Upper lobe of left lung (tissue), 6 donors: ENCODE data around the gene ZC3H7B. TPM values are rescaled to one million over a fixed set of nuclear protein-coding genes. Genes with fewer than 3 reads are reported as not detected.
A peak's percentile ranks its signal among the peaks of the same experiment; 100 is the strongest.

Source experiments
- ATAC-seq, 2 donors: fragments of 200-7000 bp; cut with Tn5 transposase; one replicate each; pipeline ENCODE4 v1.9.1; 2022; ENCODE audit warnings: mild to moderate bottlenecking in 2 of 2, moderate library complexity in 2 of 2; ENCODE audit not compliant: low FRiP score in 2 of 2
- DNase-seq, 2 donors: peaks; one replicate each; pipeline ENCODE4 v3.0.0-alpha.2; 2019 to 2020
- H3K27ac ChIP-seq, 4 donors: fragments of 200-600 bp; sonication (generic); one replicate each; pipeline ENCODE4 v1.5.1; 2016 to 2019
- H3K27me3 ChIP-seq, 4 donors: fragments of 200-600 bp; sonication (generic); one replicate each; pipeline ENCODE4 v1.5.1; 2017 to 2019
- H3K36me3 ChIP-seq, 4 donors: fragments of 200-600 bp; sonication (generic); one replicate each; pipeline ENCODE4 v1.5.1; 2016 to 2019
- H3K4me1 ChIP-seq, 4 donors: fragments of 200-600 bp; sonication (generic); one replicate each; pipeline ENCODE4 v1.5.1; 2018 to 2019
- H3K4me3 ChIP-seq, 4 donors: fragments of 200-600 bp; sonication (generic); one replicate each; pipeline ENCODE4 v1.5.1; 2017 to 2019; ENCODE audit warnings: mild to moderate bottlenecking in 2 of 4, moderate library complexity in 1 of 4
- H3K9me3 ChIP-seq, 4 donors: fragments of 200-600 bp; sonication (generic); one replicate each; pipeline ENCODE4 v1.5.1; 2018 to 2019
- EP300 ChIP-seq, 4 donors: sonication (generic); formaldehyde crosslinking; IDR thresholded peaks; one replicate each; pipeline ENCODE4 v1.5.1; 2017; ENCODE audit warnings: antibody characterized with exemption in 4 of 4, control low read depth in 2 of 4
- POLR2A ChIP-seq, 4 donors: fragments of 450-650 bp; IDR thresholded peaks; one replicate each; pipeline ENCODE4 v1.5.1; 2016 to 2017; ENCODE audit warnings: antibody characterized with exemption in 4 of 4, mild to moderate bottlenecking in 2 of 4
- POLR2AphosphoS5 ChIP-seq, 2 donors: sonication (generic); formaldehyde crosslinking; IDR thresholded peaks; one replicate each; pipeline ENCODE4 v1.5.1; 2017; ENCODE audit warnings: antibody characterized with exemption in 2 of 2
- WGBS, 2 donors: methylation state at CpG; one replicate each; pipeline ENCODE4 v1.1.5; 2017 to 2018; 5-methylcytosine and 5-hydroxymethylcytosine counted together
- total RNA-seq, 6 donors: library from RNA; depleted of rRNA in 4 of 6; stranded (reverse); fragments of >200 nt in 4 of 6; gene quantifications; one replicate each; pipeline versions ENCODE4 v1.1.0 to v1.2.1, GENCODE V29; 2016 to 2021
- TF ChIP-seq, protein P1 (sequence below), 6 experiments: fragments of 450-650 bp in 4 of 6; fragments of 200-600 bp in 2 of 6; sonication (generic) in 2 of 6; IDR thresholded peaks; one replicate each; pipeline ENCODE4 v1.5.1; 2016 to 2019; ENCODE audit warnings: antibody characterized with exemption in 6 of 6
- donor health status: DM: no; HTN: no; CAD: no; lungs with moderate emphysema.
- donor health status: DM: no; HTN: yes; CAD: no; lungs with severe emphysema.

Gene ZC3H7B
- total RNA-seq, 6 donors from 2014 or later, result 48.2 to 67.4 (median 56.9) TPM

DNA sequence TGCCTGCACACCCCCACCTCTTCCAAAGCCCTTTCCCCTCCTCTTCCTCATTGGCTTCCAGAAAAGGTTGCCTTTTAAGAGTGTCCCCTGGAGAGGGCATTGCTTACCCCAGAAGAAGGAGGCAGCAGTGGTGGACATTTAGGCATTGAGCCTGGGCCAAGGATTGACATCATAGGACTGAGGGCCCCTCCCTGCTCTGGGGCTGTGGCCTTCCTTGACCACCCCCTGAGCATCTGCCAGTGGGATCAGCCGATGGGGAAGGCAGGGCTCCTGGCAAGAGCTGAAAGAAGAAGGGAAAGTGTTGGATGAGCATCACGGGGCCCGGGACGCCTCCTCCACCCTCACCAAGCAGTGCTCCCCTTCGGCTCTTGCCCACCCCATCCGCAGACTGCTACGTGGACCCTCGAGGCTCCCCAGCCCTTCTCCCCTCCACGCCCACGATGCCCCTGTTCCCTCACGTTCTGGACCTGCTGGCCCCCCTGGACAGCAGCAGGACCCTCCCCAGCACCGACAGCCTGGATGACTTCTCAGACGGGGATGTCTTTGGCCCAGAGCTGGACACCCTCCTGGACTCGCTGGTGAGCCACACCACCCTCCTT lies 37.4 kb downstream of the ZC3H7B start:
- TF ChIP-seq POLR2AphosphoS5 (IDR thresholded peaks at IDR 0.05), result no peak
- no peak for TF ChIP-seq POLR2A (IDR thresholded peaks at IDR 0.05)
- TF ChIP-seq, protein P1, sequence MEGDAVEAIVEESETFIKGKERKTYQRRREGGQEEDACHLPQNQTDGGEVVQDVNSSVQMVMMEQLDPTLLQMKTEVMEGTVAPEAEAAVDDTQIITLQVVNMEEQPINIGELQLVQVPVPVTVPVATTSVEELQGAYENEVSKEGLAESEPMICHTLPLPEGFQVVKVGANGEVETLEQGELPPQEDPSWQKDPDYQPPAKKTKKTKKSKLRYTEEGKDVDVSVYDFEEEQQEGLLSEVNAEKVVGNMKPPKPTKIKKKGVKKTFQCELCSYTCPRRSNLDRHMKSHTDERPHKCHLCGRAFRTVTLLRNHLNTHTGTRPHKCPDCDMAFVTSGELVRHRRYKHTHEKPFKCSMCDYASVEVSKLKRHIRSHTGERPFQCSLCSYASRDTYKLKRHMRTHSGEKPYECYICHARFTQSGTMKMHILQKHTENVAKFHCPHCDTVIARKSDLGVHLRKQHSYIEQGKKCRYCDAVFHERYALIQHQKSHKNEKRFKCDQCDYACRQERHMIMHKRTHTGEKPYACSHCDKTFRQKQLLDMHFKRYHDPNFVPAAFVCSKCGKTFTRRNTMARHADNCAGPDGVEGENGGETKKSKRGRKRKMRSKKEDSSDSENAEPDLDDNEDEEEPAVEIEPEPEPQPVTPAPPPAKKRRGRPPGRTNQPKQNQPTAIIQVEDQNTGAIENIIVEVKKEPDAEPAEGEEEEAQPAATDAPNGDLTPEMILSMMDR (IDR thresholded peaks at IDR 0.05), result no peak
- no peak for TF ChIP-seq EP300 (IDR thresholded peaks at IDR 0.05)
- peaks cover 14 to 91% (median 74%) of the 10 kb centered on the region in 4 donors for H3K36me3 ChIP-seq

DNA sequence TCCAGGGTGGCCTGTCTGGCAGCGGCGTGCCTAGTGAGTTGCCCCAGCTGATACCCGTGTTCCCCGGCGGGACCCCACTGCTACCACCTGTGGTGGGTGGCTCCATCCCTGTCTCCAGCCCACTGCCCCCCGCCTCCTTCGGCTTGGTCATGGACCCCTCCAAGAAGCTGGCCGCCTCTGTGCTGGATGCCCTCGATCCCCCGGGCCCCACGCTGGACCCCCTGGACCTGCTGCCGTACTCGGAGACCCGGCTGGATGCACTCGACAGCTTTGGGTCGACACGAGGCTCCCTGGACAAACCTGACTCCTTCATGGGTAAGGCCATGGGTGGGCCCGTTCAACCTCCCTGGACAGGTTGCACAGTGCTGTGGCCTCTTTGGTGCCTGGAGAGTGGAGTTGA lies 38.5 kb downstream of the ZC3H7B start:
- Histone ChIP-seq H3K9me3 (no peaks in the 10 kb centered on the region), H3K27me3 (no peaks in the 10 kb centered on the region), H3K4me3 (no peak overlapping the region), H3K27ac (no peak overlapping the region), H3K4me1 (no peaks in the 10 kb centered on the region), H3K36me3 (peaks cover 20 to 91% (median 74%) of the 10 kb centered on the region in 4 donors)
- 96% methylated on average over 14 to 18 of the region's 18 CpGs for WGBS, 2 donors
- TF ChIP-seq POLR2A (IDR thresholded peaks at IDR 0.05), result no peak
- no peak for TF ChIP-seq POLR2AphosphoS5 (IDR thresholded peaks at IDR 0.05)
- TF ChIP-seq, protein P1 (IDR thresholded peaks at IDR 0.05), result no peak
- no peak for TF ChIP-seq EP300 (IDR thresholded peaks at IDR 0.05)
- peak in 1 of 2 donors; percentile 74 for DNase-seq
- ATAC-seq, result no peak

More for the DNA sequence above, 37.4 kb downstream of the ZC3H7B start:
- DNase-seq (peak in 1 of 2 donors; percentile 54), ATAC-seq (peak in 1 of 2 donors; percentile 63)
- Histone ChIP-seq H3K27ac (no peak overlapping the region), H3K4me1 (no peaks in the 10 kb centered on the region), H3K4me3 (no peak overlapping the region), H3K27me3 (no peaks in the 10 kb centered on the region), H3K9me3 (no peaks in the 10 kb centered on the region)
- 93 to 98% methylated on average over 12 to 14 of the region's 14 CpGs for WGBS, 2 donors

DNA sequence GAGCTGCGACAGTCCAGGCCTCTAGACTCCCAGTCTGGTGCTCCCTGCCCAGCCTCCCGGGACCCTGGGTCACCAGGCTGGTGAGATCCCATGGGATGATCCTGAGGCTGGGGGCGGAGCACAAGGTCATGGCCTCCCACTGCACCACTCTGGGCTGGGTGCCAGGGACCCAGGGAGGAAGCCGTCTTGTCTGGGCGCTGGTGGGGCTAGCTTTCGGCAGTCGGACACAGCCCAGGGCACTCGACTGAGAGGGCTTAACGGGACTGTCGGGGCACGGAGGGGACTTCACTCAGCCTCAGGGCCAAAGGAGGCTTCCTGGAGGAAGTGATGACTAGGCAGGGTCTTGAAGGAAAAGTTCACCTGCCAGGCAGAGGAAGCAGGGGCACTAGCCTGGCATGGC lies 39.0 kb downstream of the ZC3H7B start:
- Histone ChIP-seq H3K4me1 (no peaks in the 10 kb centered on the region), H3K36me3 (peaks cover 20 to 91% (median 75%) of the 10 kb centered on the region in 4 donors), H3K27me3 (no peaks in the 10 kb centered on the region), H3K27ac (no peak overlapping the region), H3K4me3 (no peak overlapping the region), H3K9me3 (no peaks in the 10 kb centered on the region)
- no peak for TF ChIP-seq POLR2AphosphoS5 (IDR thresholded peaks at IDR 0.05)
- TF ChIP-seq, protein P1 (IDR thresholded peaks at IDR 0.05), result no peak
- TF ChIP-seq EP300 (IDR thresholded peaks at IDR 0.05), result no peak
- TF ChIP-seq POLR2A (IDR thresholded peaks at IDR 0.05), result no peak
- ATAC-seq (no peak), DNase-seq (peak in 1 of 2 donors; percentile 42)
- WGBS, 2 donors, result 81 to 94% methylated on average over 3 to 5 of the region's 11 CpGs

DNA sequence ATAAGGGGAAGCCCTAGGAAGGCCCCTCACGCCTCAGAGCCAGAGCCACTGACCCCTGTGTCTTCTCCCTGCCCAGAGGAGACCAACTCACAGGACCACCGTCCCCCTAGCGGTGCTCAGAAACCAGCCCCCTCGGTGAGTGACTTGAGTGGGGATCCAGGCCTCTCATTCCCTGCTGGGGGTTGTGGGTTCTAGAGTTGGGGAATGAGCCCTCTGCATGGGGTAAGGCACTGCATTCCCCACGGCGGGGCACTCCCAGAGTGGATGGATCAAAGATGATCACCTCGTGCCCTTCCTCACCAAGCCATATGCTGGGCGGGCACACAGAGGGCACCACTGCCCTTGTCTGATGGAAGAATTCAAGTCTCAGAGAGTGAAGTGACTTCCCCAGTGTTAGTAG lies 39.7 kb downstream of the ZC3H7B start:
- Histone ChIP-seq H3K36me3 (peaks cover 24 to 92% (median 77%) of the 10 kb centered on the region in 4 donors), H3K27me3 (no peaks in the 10 kb centered on the region), H3K4me3 (no peak overlapping the region), H3K9me3 (no peaks in the 10 kb centered on the region), H3K4me1 (no peaks in the 10 kb centered on the region), H3K27ac (no peak overlapping the region)
- ATAC-seq, result no peak
- TF ChIP-seq POLR2A (IDR thresholded peaks at IDR 0.05) (no peak), EP300 (IDR thresholded peaks at IDR 0.05) (no peak), POLR2AphosphoS5 (IDR thresholded peaks at IDR 0.05) (no peak)
- TF ChIP-seq, protein P1 (IDR thresholded peaks at IDR 0.05), result no peak
- 89 to 94% methylated on average over 5 to 8 of the region's 8 CpGs for WGBS, 2 donors
- no peak for DNase-seq

DNA sequence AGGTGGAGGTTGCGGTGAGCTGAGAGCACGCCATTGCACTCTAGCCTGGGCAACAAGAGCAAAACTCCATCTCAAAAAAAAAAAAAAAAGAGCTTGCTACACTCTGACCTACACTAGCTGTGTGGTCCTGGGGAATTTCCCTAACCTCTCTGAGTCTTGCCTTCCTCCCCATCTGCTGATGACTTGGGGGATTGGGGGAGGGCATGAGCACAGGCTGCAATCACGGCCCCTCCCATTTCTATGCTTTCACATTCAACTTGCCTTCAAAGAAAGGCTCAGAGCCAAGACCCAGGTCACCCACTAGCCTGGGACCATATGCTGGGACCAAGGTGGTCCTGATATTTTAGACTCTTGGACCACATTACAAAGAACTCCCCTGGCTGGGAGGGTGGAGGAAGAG lies 40.7 kb downstream of the ZC3H7B start:
- no peaks in the 10 kb centered on the region for H3K4me1 ChIP-seq
- H3K27ac ChIP-seq, result no peak overlapping the region
- 88 to 90% methylated on average over 3 of the region's 3 CpGs for WGBS, 2 donors
- ATAC-seq, result no peak
- H3K4me3 ChIP-seq, result no peak overlapping the region
- no peak for DNase-seq
- no peaks in the 10 kb centered on the region for H3K27me3 ChIP-seq
- no peak for TF ChIP-seq POLR2A (IDR thresholded peaks at IDR 0.05)
- no peak for TF ChIP-seq POLR2AphosphoS5 (IDR thresholded peaks at IDR 0.05)
- TF ChIP-seq, protein P1 (IDR thresholded peaks at IDR 0.05), result no peak
- no peak for TF ChIP-seq EP300 (IDR thresholded peaks at IDR 0.05)
- no peaks in the 10 kb centered on the region for H3K9me3 ChIP-seq
- H3K36me3 ChIP-seq, result peaks cover 32 to 96% (median 83%) of the 10 kb centered on the region in 4 donors
